A549 (cell line): ENCODE measurements around the gene ZBTB45. TPM values are rescaled to one million over a fixed set of nuclear protein-coding genes. Genes with fewer than 3 reads are reported as not detected.

ENCODE experiments used
- ATAC-seq, 2 experiments: fragments of 200-7000 bp in 1 of 2; fragments of >200 bp in 1 of 2; cut with Nextera tagmentation in 1 of 2; cut with Tn5 transposase in 1 of 2; 3 replicates each; pipeline versions ENCODE4 v1.8.0 to v1.9.1; 2018 to 2020; ENCODE audit warnings: mild to moderate bottlenecking in 1 of 2, moderate library complexity in 1 of 2
- CTCF ChIA-PET: fragments of 300-600 bp; sonication (Branson Sonifier 250); formaldehyde crosslinking; extraction: SDS; loops from one replicate; lab custom pipeline; 2021; ENCODE audit warnings: antibody characterized with exemption, inconsistent platforms; lab: Yijun Ruan, JAX
- POLR2A ChIA-PET: fragments of 350-600 bp; formaldehyde crosslinking; extraction: SDS; loops from one replicate; lab custom pipeline; 2021; ENCODE audit warnings: antibody characterized with exemption, inconsistent platforms; lab: Yijun Ruan, JAX
- DNase-seq, 2 experiments: peaks; one replicate each; pipeline versions ENCODE4 v3.0.0 to v3.0.0-alpha.2; 2011 to 2016; ENCODE audit warnings: low read depth in 1 of 2, low spot score in 1 of 2
- FAIRE-seq: peaks from 2 replicates; lab custom pipeline; 2011; peaks lifted over from hg19 to GRCh38; lab: Jason Lieb, UNC
- H3K27ac ChIP-seq, 2 experiments: fragments of >200 bp; sonication (Bioruptor Twin); formaldehyde crosslinking; 3 replicates each; pipeline ENCODE4 v1.5.1; 2016 to 2017
- H3K4me1 ChIP-seq: fragments of >200 bp; sonication (Bioruptor Twin); formaldehyde crosslinking; 3 replicates; pipeline ENCODE4 v1.6.1; 2016
- H3K4me2 ChIP-seq: fragments of >200 bp; sonication (Bioruptor Twin); formaldehyde crosslinking; 3 replicates; pipeline ENCODE4 v1.6.1; 2016
- H3K4me3 ChIP-seq: fragments of >200 bp; sonication (Bioruptor Twin); formaldehyde crosslinking; 3 replicates; pipeline ENCODE4 v1.5.1; 2016
- H3K9me3 ChIP-seq: fragments of >200 bp; sonication (Bioruptor Twin); formaldehyde crosslinking; 3 replicates; pipeline ENCODE4 v1.6.1; 2016
- CEBPB ChIP-seq, 2 experiments: fragments of >200 bp in 1 of 2; sonication (Bioruptor Twin) in 1 of 2; formaldehyde crosslinking in 1 of 2; IDR thresholded peaks; 2 replicates each; pipeline ENCODE4 v1.6.1; 2012 to 2016
- CTCF ChIP-seq: fragments of >200 bp; sonication (Bioruptor Twin); formaldehyde crosslinking; IDR thresholded peaks from 3 replicates; pipeline ENCODE4 v1.5.1; 2016
- EHF ChIP-seq: fragments of 250-450 bp; sonication (Bioruptor Pico); IDR thresholded peaks from 2 replicates; pipeline ENCODE4 v1.5.0; 2020; ENCODE audit warnings: mild to moderate bottlenecking
- FOSB ChIP-seq: fragments of 250-450 bp; sonication (Bioruptor Pico); IDR thresholded peaks from 2 replicates; pipeline ENCODE4 v1.5.0; 2020; ENCODE audit warnings: mild to moderate bottlenecking, moderate library complexity
- HES2 ChIP-seq: fragments of >200 bp; sonication (Bioruptor Twin); formaldehyde crosslinking; IDR thresholded peaks from 2 replicates; pipeline ENCODE4 v1.6.1; 2016
- HMGXB4 ChIP-seq: fragments of 250-450 bp; sonication (Bioruptor Pico); IDR thresholded peaks from 2 replicates; pipeline ENCODE4 v1.5.0; 2021; ENCODE audit warnings: mild to moderate bottlenecking, moderate library complexity, borderline replicate concordance
- HOXA7 ChIP-seq: fragments of 250-450 bp; sonication (Bioruptor Pico); IDR thresholded peaks from 2 replicates; pipeline ENCODE4 v1.5.0; 2020; ENCODE audit warnings: mild to moderate bottlenecking, moderate library complexity
- KDM1A ChIP-seq: fragments of 200-600 bp; sonication (generic); IDR thresholded peaks from 2 replicates; pipeline ENCODE4 v1.6.1; 2016; ENCODE audit warnings: low read depth, mild to moderate bottlenecking
- MAZ ChIP-seq: fragments of 150-350 bp; IDR thresholded peaks from 2 replicates; pipeline ENCODE4 v1.6.1; 2014; ENCODE audit warnings: antibody characterized with exemption, low read depth, low read length, borderline replicate concordance
- NFE2L2 ChIP-seq: fragments of 150-350 bp; conservative IDR thresholded peaks from 2 replicates; pipeline ENCODE4 v1.6.1; 2014; ENCODE audit warnings: low read length
- NPAS2 ChIP-seq: fragments of 250-450 bp; sonication (Bioruptor Pico); IDR thresholded peaks from 2 replicates; pipeline ENCODE4 v1.8.0; 2022; ENCODE audit warnings: mild to moderate bottlenecking, moderate library complexity, borderline replicate concordance
- PHF8 ChIP-seq: fragments of 200-600 bp; sonication (generic); IDR thresholded peaks from 2 replicates; pipeline ENCODE4 v1.6.1; 2016; ENCODE audit warnings: low read depth, mild to moderate bottlenecking, antibody characterized with exemption, moderate library complexity, borderline replicate concordance
- POLR2A ChIP-seq: IDR thresholded peaks from 2 replicates; pipeline ENCODE4 v1.6.1; 2012; ENCODE audit warnings: mild to moderate bottlenecking, low read length
- RNF2 ChIP-seq: fragments of 200-600 bp; sonication (generic); IDR thresholded peaks from 2 replicates; pipeline ENCODE4 v1.6.1; 2016; ENCODE audit warnings: low read depth, mild to moderate bottlenecking, antibody characterized with exemption, moderate library complexity, borderline replicate concordance
- SMC3 ChIP-seq: fragments of >200 bp; sonication (Bioruptor Twin); formaldehyde crosslinking; IDR thresholded peaks from 3 replicates; pipeline ENCODE4 v1.6.1; 2018; ENCODE audit warnings: inconsistent platforms
- ZNF302 ChIP-seq: fragments of 250-450 bp; sonication (Bioruptor Pico); IDR thresholded peaks from 2 replicates; pipeline ENCODE4 v1.9.0; 2021; ENCODE audit warnings: inconsistent platforms, mild to moderate bottlenecking, moderate library complexity
- WGBS: methylation state at CpG from one replicate; pipeline ENCODE4 v1.1.6; 2017; ENCODE audit errors: missing lambda C conversion rate; 5-methylcytosine and 5-hydroxymethylcytosine counted together
- polyA plus RNA-seq, 4 experiments: library from polyadenylated mRNA; depleted of rRNA in 3 of 4; stranded (reverse); fragments of >200 nt; fragmentation: RNase III in 1 of 4; extraction: RNeasy Plus Mini Kit Qiagen cat#74134 plus additional on column Dnase treatment in 1 of 4; gene quantifications; 2 replicates in 3 of 4; 3 replicates in 1 of 4; pipeline ENCODE4 v1.2.3, GENCODE V29; 2011 to 2017
- TF ChIP-seq, protein P1 (sequence below): fragments of 200-600 bp; sonication (generic); IDR thresholded peaks from 2 replicates; pipeline ENCODE4 v1.6.1; 2016; ENCODE audit warnings: antibody characterized with exemption, mild to moderate bottlenecking, moderate library complexity
- TF ChIP-seq, protein P2 (sequence below): fragments of 250-450 bp; sonication (Bioruptor Pico); IDR thresholded peaks from 2 replicates; pipeline ENCODE4 v1.5.0; 2020; ENCODE audit warnings: low read depth, mild to moderate bottlenecking, moderate library complexity
- TF ChIP-seq, protein P3 (sequence below): fragments of 450-650 bp; IDR thresholded peaks from 2 replicates; pipeline ENCODE4 v1.6.1; 2014; ENCODE audit warnings: antibody characterized with exemption

The ZBTB45 gene
- polyA plus RNA-seq, 2 of the 4 experiments (the other 2 are of a cell fraction) = 6.4 to 13.4 TPM

DNA sequence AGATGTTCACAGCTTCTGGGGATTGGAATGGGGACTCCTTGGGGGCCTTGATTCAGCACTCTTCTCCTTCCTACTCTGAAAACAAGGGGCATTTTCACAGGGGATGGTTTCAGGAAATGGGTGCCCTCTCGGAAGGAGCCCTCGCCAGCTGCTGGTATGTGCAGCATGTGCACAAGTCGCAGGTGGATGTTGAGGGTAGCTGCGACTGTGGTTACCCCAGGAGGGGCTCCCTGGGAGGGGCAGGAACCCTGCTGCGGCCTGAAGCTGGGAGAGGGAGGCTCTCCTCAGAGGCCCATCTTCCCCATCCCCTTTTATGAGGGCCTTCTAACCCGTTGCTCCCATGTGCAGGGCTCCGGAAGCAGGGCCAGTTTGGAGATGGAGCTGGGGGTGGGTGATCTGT lies 37.2 kb downstream of the ZBTB45 start:
- ChIA-PET CTCF (interaction anchor here (3.2 kb wide), 1 partner anchor 37 kb away, joined by 24 read pairs; the partner anchor contains the start of gene ZBTB45), POLR2A (no interaction called here)

DNA sequence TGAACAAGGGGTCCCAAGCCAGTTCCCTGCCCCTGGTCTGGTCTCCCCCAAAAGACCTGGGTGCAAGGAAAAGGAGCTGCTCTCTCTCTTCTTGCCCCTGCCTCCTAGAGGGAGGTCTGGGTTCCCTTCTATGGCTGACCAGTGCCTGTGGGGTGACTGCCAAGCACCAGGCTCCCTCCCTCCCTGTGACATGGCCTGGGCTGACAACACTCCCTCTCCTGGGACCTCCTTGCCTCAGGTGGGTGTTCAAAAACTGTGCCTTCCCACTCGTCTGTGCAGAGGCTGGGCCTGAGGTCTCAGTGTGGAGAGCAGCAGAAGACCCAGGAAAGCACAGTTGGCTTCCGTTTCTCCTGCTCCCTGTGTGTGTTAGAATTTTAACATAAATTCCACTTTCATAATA lies 38.8 kb downstream of the ZBTB45 start:
- POLR2A ChIA-PET = no interaction called here
- no peak for ATAC-seq
- FAIRE-seq = no peak
- DNase-seq = no peak
- Histone ChIP-seq H3K9me3 (no peaks in the 10 kb centered on the region), H3K4me2 (no peak overlapping the region), H3K4me3 (no peak overlapping the region), H3K27ac (no peak overlapping the region), H3K4me1 (peaks cover 8% of the 10 kb centered on the region; the same call in 2 of the 3 replicates)
- WGBS = 57% methylated on average over 2 of the region's 2 CpGs
- CTCF ChIA-PET = interaction anchor here (1.4 to 3.2 kb wide), 2 partner anchors 9 to 39 kb away, joined by 4 to 24 read pairs; partner anchors contain the start of gene ZBTB45
- no peak for TF ChIP-seq PHF8
- TF ChIP-seq HOXA7 = no peak
- no peak for TF ChIP-seq HMGXB4 (CRISPR knock-in tag)
- no peak for TF ChIP-seq ZNF302
- no peak for TF ChIP-seq EHF
- TF ChIP-seq, protein P1, sequence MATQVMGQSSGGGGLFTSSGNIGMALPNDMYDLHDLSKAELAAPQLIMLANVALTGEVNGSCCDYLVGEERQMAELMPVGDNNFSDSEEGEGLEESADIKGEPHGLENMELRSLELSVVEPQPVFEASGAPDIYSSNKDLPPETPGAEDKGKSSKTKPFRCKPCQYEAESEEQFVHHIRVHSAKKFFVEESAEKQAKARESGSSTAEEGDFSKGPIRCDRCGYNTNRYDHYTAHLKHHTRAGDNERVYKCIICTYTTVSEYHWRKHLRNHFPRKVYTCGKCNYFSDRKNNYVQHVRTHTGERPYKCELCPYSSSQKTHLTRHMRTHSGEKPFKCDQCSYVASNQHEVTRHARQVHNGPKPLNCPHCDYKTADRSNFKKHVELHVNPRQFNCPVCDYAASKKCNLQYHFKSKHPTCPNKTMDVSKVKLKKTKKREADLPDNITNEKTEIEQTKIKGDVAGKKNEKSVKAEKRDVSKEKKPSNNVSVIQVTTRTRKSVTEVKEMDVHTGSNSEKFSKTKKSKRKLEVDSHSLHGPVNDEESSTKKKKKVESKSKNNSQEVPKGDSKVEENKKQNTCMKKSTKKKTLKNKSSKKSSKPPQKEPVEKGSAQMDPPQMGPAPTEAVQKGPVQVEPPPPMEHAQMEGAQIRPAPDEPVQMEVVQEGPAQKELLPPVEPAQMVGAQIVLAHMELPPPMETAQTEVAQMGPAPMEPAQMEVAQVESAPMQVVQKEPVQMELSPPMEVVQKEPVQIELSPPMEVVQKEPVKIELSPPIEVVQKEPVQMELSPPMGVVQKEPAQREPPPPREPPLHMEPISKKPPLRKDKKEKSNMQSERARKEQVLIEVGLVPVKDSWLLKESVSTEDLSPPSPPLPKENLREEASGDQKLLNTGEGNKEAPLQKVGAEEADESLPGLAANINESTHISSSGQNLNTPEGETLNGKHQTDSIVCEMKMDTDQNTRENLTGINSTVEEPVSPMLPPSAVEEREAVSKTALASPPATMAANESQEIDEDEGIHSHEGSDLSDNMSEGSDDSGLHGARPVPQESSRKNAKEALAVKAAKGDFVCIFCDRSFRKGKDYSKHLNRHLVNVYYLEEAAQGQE = no peak
- TF ChIP-seq RNF2 = no peak
- no peak for TF ChIP-seq HES2
- TF ChIP-seq NPAS2 (CRISPR knock-in tag) = no peak
- TF ChIP-seq KDM1A = no peak
- TF ChIP-seq CEBPB (IDR thresholded peaks at IDR 0.05) = no peak
- TF ChIP-seq NFE2L2 = no peak
- TF ChIP-seq, protein P2, sequence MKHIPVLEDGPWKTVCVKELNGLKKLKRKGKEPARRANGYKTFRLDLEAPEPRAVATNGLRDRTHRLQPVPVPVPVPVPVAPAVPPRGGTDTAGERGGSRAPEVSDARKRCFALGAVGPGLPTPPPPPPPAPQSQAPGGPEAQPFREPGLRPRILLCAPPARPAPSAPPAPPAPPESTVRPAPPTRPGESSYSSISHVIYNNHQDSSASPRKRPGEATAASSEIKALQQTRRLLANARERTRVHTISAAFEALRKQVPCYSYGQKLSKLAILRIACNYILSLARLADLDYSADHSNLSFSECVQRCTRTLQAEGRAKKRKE (CRISPR knock-in tag) = no peak
- no peak for TF ChIP-seq FOSB (CRISPR knock-in tag)

More for the DNA sequence above, 37.2 kb downstream of the ZBTB45 start:
- no peak for DNase-seq
- H3K27ac ChIP-seq = no peak overlapping the region
- H3K4me2 ChIP-seq = no peak overlapping the region
- H3K4me1 ChIP-seq = no peaks in the 10 kb centered on the region; the same call in 2 of the 3 replicates
- H3K4me3 ChIP-seq = no peak overlapping the region
- no peaks in the 10 kb centered on the region for H3K9me3 ChIP-seq
- ATAC-seq = no peak
- no peak for FAIRE-seq
- 88% methylated on average over 7 of the region's 7 CpGs for WGBS
- TF ChIP-seq POLR2A (no peak), CTCF (no peak), SMC3 (no peak), HMGXB4 (CRISPR knock-in tag) (no peak), MAZ (no peak)
- TF ChIP-seq, protein P3, sequence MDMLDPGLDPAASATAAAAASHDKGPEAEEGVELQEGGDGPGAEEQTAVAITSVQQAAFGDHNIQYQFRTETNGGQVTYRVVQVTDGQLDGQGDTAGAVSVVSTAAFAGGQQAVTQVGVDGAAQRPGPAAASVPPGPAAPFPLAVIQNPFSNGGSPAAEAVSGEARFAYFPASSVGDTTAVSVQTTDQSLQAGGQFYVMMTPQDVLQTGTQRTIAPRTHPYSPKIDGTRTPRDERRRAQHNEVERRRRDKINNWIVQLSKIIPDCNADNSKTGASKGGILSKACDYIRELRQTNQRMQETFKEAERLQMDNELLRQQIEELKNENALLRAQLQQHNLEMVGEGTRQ = no peak
- TF ChIP-seq, all 56 proteins: peak for 0
